TTC549 (cell line): ENCODE data around the gene RHCE.
"Not testable (repeated sequence)": the region's sequence is repeated elsewhere in the genome, so short reads cannot be mapped to it uniquely, and the experiment has no call there.

Source experiments
- FAIRE-seq: peaks from 2 replicates; lab custom pipeline; 2012; peaks lifted over from hg19 to GRCh38; lab: Jason Lieb, UNC

The RHCE gene

GRCh38 chr1:25341746-25342145 is 78.9 kb downstream of the RHCE start:
- FAIRE-seq = no peak

- FAIRE-seq = no peak
These were observed 81.6 kb downstream of the RHCE start for GRCh38 chr1:25338986-25339385.

GRCh38 chr1:25338188-25338981 is 82.2 kb downstream of the RHCE start, which contains the start of gene TMEM50A:
TMEM50A (plus strand) TSS chr1:25338334; CDS start chr1:25340487, 2,153 bp downstream.
- peak; percentile 73 for FAIRE-seq

GRCh38 chr1:25337483-25338187 is 83.0 kb downstream of the RHCE start:
- not testable (repeated sequence) for FAIRE-seq

- not testable (repeated sequence) for FAIRE-seq
These were observed 83.7 kb downstream of the RHCE start for GRCh38 chr1:25336922-25337354.

GRCh38 chr1:25329950-25330349 is 90.7 kb downstream of the RHCE start:
- FAIRE-seq = not testable (repeated sequence)

GRCh38 chr1:25329336-25329735 is 91.3 kb downstream of the RHCE start:
- not testable (repeated sequence) for FAIRE-seq

- not testable (repeated sequence) for FAIRE-seq
These were observed 91.8 kb downstream of the RHCE start for GRCh38 chr1:25328791-25329185.

GRCh38 chr1:25327864-25328790 is 92.5 kb downstream of the RHCE start:
- not testable (repeated sequence) for FAIRE-seq

- FAIRE-seq = not testable (repeated sequence)
These were observed 96.2 kb downstream of the RHCE start for GRCh38 chr1:25324407-25324806.

- not testable (repeated sequence) for FAIRE-seq
These were observed 98.5 kb downstream of the RHCE start for GRCh38 chr1:25322127-25322526.

GRCh38 chr1:25320314-25320938 is 100.2 kb downstream of the RHCE start:
- not testable (repeated sequence) for FAIRE-seq

- not testable (repeated sequence) for FAIRE-seq
These were observed 107.7 kb downstream of the RHCE start for GRCh38 chr1:25312806-25313470.
